ENCODE data around the gene THBS2. TPM values are rescaled to one million over a fixed set of nuclear protein-coding genes. Genes with fewer than 3 reads are reported as not detected.

The THBS2 gene
- total RNA-seq, 3 donors from 2014 or later (not counting 1 experiment from before 2014, with no cell fraction given), result not detected

- Histone ChIP-seq H3K4me1 (ENCODE audit: control insufficient read depth, insufficient read depth, low read length) (no peaks in the 10 kb centered on the region), H3K27me3 (ENCODE audit: control insufficient read depth, insufficient read depth, low read length) (no peaks in the 10 kb centered on the region), H3K36me3 (ENCODE audit: control insufficient read depth, insufficient read depth, low read length) (no peaks in the 10 kb centered on the region), H3K9me3 (ENCODE audit: control insufficient read depth, insufficient read depth, low read length) (no peaks in the 10 kb centered on the region), H3K4me3 (ENCODE audit: low read length) (no peak overlapping the region), H3K27ac (ENCODE audit: low read length) (no peak overlapping the region)
- H3K9me3 Mint-ChIP-seq, result no peaks in the 10 kb centered on the region
- no peak for TF ChIP-seq CTCF (IDR thresholded peaks at IDR 0.05)
- no peaks in the 10 kb centered on the region for H3K36me3 Mint-ChIP-seq
- no peak for DNase-seq
- intact Hi-C loops (cut with micrococcal nuclease), result no loop called here
- no peaks in the 10 kb centered on the region for H3K4me1 Mint-ChIP-seq
- WGBS (ENCODE audit: insufficient coverage), result 94% methylated on average over 15 of the region's 15 CpGs
- no peaks in the 10 kb centered on the region for H3K27me3 Mint-ChIP-seq (ENCODE audit: low read depth in 2 of 2)
- no peak overlapping the region for H3K27ac Mint-ChIP-seq
- no peak for ATAC-seq
- H3K4me3 Mint-ChIP-seq, result no peak overlapping the region
Observed at GRCh38 chr6:169168302-169168630, 85.4 kb downstream of the THBS2 start.

- Histone ChIP-seq H3K27ac (ENCODE audit: low read length) (no peak overlapping the region), H3K4me3 (ENCODE audit: low read length) (no peak overlapping the region), H3K9me3 (ENCODE audit: control insufficient read depth, insufficient read depth, low read length) (no peaks in the 10 kb centered on the region), H3K27me3 (ENCODE audit: control insufficient read depth, insufficient read depth, low read length) (no peaks in the 10 kb centered on the region), H3K36me3 (ENCODE audit: control insufficient read depth, insufficient read depth, low read length) (no peaks in the 10 kb centered on the region), H3K4me1 (ENCODE audit: control insufficient read depth, insufficient read depth, low read length) (no peaks in the 10 kb centered on the region)
- TF ChIP-seq CTCF (IDR thresholded peaks at IDR 0.05), result no peak
- DNase-seq (no peak), ATAC-seq (no peak)
- Mint-ChIP-seq H3K4me3 (no peak overlapping the region), H3K36me3 (no peaks in the 10 kb centered on the region), H3K9me3 (no peaks in the 10 kb centered on the region), H3K4me1 (no peaks in the 10 kb centered on the region), H3K27ac (no peak overlapping the region), H3K27me3 (ENCODE audit: low read depth in 2 of 2) (no peaks in the 10 kb centered on the region)
- intact Hi-C loops (cut with micrococcal nuclease), result no loop called here
- WGBS (ENCODE audit: insufficient coverage), result 90% methylated on average over 36 of the region's 37 CpGs
Observed at GRCh38 chr6:169167581-169168301, 85.9 kb downstream of the THBS2 start.

GRCh38 chr6:169166896-169167580, 86.6 kb downstream of the THBS2 start:
- Mint-ChIP-seq H3K27me3 (ENCODE audit: low read depth in 2 of 2) (peaks cover 0 to 4% of the 10 kb centered on the region in 2 donors), H3K9me3 (no peaks in the 10 kb centered on the region)

More at GRCh38 chr6:169166896-169167580, 86.6 kb downstream of the THBS2 start:
- TF ChIP-seq CTCF (IDR thresholded peaks at IDR 0.05), result no peak
- no peak for ATAC-seq
- DNase-seq, result no peak
- Mint-ChIP-seq H3K4me3 (no peak overlapping the region), H3K27ac (no peak overlapping the region), H3K36me3 (no peaks in the 10 kb centered on the region), H3K4me1 (no peaks in the 10 kb centered on the region)
- intact Hi-C loops (cut with micrococcal nuclease), result no loop called here
- Histone ChIP-seq H3K4me3 (ENCODE audit: low read length) (no peak overlapping the region), H3K36me3 (ENCODE audit: control insufficient read depth, insufficient read depth, low read length) (no peaks in the 10 kb centered on the region), H3K4me1 (ENCODE audit: control insufficient read depth, insufficient read depth, low read length) (no peaks in the 10 kb centered on the region), H3K27me3 (ENCODE audit: control insufficient read depth, insufficient read depth, low read length) (no peaks in the 10 kb centered on the region), H3K9me3 (ENCODE audit: control insufficient read depth, insufficient read depth, low read length) (no peaks in the 10 kb centered on the region), H3K27ac (ENCODE audit: low read length) (no peak overlapping the region)
- WGBS (ENCODE audit: insufficient coverage), result 93% methylated on average over 39 of the region's 40 CpGs

Measured in natural killer cell (primary cell).